Measurements from ENCODE around the gene SOX6. TPM values are rescaled to one million over a fixed set of nuclear protein-coding genes. Genes with fewer than 3 reads are reported as not detected.
"Not testable (repeated sequence)": the region's sequence is repeated elsewhere in the genome, so short reads cannot be mapped to it uniquely, and the experiment has no call there.

Gene SOX6
- total RNA-seq, 1 donor from 2014 or later, result 24.9 TPM

DNA sequence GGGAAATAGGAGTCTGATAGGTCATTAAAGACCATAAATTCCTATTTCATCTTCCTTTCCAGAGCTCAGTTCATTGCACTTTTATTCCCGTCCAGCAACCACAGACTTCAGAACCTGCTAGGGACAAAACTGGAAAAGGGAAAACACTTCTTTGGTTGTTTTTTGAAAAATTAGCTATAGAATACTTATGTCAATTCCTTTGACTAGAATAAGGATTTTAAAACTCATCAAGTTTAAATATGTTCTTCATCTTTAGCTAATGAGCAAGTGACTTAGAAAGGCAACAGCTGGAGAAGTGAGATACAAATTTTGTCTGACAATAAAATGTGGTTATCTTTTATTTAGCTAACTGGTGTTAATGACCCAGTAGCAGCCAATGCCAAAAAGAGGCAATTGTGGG lies 206.9 kb downstream of the SOX6 start:
- DNase-seq (ENCODE audit: extremely low spot score, unreplicated experiment), result no peak
- Mint-ChIP-seq H3K36me3 (no peaks in the 10 kb centered on the region), H3K27me3 (no peaks in the 10 kb centered on the region), H3K27ac (no peak overlapping the region), H3K4me1 (ENCODE audit: unreplicated experiment) (peaks cover 37% of the 10 kb centered on the region), H3K9me3 (no peaks in the 10 kb centered on the region), H3K4me3 (no peak overlapping the region)
- TF ChIP-seq, protein P1, sequence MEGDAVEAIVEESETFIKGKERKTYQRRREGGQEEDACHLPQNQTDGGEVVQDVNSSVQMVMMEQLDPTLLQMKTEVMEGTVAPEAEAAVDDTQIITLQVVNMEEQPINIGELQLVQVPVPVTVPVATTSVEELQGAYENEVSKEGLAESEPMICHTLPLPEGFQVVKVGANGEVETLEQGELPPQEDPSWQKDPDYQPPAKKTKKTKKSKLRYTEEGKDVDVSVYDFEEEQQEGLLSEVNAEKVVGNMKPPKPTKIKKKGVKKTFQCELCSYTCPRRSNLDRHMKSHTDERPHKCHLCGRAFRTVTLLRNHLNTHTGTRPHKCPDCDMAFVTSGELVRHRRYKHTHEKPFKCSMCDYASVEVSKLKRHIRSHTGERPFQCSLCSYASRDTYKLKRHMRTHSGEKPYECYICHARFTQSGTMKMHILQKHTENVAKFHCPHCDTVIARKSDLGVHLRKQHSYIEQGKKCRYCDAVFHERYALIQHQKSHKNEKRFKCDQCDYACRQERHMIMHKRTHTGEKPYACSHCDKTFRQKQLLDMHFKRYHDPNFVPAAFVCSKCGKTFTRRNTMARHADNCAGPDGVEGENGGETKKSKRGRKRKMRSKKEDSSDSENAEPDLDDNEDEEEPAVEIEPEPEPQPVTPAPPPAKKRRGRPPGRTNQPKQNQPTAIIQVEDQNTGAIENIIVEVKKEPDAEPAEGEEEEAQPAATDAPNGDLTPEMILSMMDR (conservative IDR thresholded peaks at IDR 0.05), result no peak

- no peak for DNase-seq (ENCODE audit: extremely low spot score, unreplicated experiment)
- H3K36me3 Mint-ChIP-seq, result no peaks in the 10 kb centered on the region
Measured at GRCh38 chr11:16148301-16148931, 207.9 kb downstream of the SOX6 start.

GRCh38 chr11:16146980-16147379 lies 209.4 kb downstream of the SOX6 start:
- not testable (repeated sequence) for H3K27ac Mint-ChIP-seq; H3K27me3 Mint-ChIP-seq; H3K9me3 Mint-ChIP-seq; H3K36me3 Mint-ChIP-seq; H3K4me3 Mint-ChIP-seq; DNase-seq (ENCODE audit: extremely low spot score, unreplicated experiment)
- H3K4me1 Mint-ChIP-seq (ENCODE audit: unreplicated experiment), result peaks cover 30% of the 10 kb centered on the region

More at GRCh38 chr11:16148301-16148931, 207.9 kb downstream of the SOX6 start:
- H3K27ac Mint-ChIP-seq, result peak overlapping the region; percentile 34
- peaks cover 7% of the 10 kb centered on the region for H3K9me3 Mint-ChIP-seq
- peak overlapping the region; percentile 64 for H3K4me3 Mint-ChIP-seq
- TF ChIP-seq, protein P1 (conservative IDR thresholded peaks at IDR 0.05), result no peak
- H3K27me3 Mint-ChIP-seq, result no peaks in the 10 kb centered on the region
- H3K4me1 Mint-ChIP-seq (ENCODE audit: unreplicated experiment), result peaks cover 33% of the 10 kb centered on the region

DNA sequence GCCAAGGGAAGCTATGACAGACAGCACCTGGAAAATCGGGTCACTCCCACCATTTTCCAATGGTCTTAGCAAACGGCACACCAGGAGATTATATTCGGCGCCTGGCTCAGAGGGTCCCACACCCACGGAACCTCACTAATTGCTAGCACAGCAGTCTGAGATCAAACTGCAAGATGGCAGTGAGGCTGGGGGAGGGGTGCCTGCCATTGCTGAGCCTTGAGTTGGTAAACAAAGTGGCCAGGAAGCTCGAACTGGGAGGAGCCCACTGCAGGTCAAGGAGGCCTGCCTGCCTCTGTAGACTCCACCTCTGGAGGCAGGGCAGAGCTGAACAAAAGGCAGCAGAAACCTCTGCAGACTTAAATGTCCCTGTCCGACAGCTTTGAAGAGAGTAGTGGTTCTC lies 214.7 kb downstream of the SOX6 start:
- DNase-seq (ENCODE audit: extremely low spot score, unreplicated experiment); H3K4me3 Mint-ChIP-seq; H3K9me3 Mint-ChIP-seq: not testable (repeated sequence)

DNA sequence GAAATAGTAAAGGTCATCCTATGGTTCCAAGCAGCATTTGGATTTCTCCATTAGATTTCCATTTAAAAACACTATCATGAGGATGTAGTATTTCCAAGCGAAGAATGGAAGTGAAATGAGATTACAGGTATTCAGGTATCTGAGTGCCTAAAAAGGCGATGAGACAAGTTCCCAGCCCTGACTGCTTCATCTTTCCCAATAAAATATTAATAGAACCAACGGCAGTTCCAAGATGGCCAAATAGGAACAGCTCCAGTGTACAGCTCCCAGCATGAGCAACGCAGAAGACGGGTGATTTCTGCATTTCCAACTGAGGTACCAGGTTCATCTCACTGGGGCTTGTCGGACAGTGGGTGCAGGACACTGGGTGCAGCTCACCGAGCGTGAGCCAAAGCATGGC lies 215.2 kb downstream of the SOX6 start:
- not testable (repeated sequence) for H3K4me3 Mint-ChIP-seq; H3K27me3 Mint-ChIP-seq; H3K4me1 Mint-ChIP-seq (ENCODE audit: unreplicated experiment); H3K27ac Mint-ChIP-seq; H3K9me3 Mint-ChIP-seq; DNase-seq (ENCODE audit: extremely low spot score, unreplicated experiment); H3K36me3 Mint-ChIP-seq

More for the DNA sequence above, 214.7 kb downstream of the SOX6 start:
- not testable (repeated sequence) for H3K27me3 Mint-ChIP-seq; H3K27ac Mint-ChIP-seq; H3K36me3 Mint-ChIP-seq; H3K4me1 Mint-ChIP-seq (ENCODE audit: unreplicated experiment)

DNA sequence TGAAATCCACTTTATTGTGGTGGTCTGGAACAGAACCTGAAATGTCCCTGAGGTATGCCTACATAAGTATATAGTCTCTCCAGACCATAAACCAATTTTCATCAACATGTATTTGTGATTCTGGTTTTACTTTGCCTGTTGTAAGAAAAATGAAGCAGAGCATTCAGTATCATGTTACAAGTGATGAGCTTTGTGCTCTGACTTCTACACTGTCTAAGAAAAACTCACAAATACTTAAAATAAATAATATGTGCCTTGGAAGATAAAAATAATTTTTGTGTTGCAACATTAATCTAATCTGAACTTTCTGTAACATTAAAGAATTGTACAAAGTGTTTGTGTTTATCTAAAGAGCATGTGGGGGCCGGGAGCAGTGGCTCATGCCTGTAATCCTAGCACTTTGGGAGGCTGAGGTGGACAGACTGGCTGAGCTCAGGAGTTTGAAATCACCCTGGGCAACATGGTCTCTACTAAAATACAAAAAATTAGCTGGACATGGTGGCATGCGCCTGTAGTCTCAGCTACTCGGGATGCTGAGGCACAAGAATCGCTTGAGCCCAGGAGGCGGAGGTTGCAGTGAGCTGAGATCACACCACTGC lies 219.5 kb downstream of the SOX6 start:
- Mint-ChIP-seq H3K36me3 (peaks cover 14% of the 10 kb centered on the region), H3K27ac (no peak overlapping the region), H3K27me3 (no peaks in the 10 kb centered on the region), H3K4me1 (ENCODE audit: unreplicated experiment) (no peaks in the 10 kb centered on the region), H3K4me3 (no peak overlapping the region), H3K9me3 (peaks cover 17% of the 10 kb centered on the region)
- DNase-seq (ENCODE audit: extremely low spot score, unreplicated experiment), result no peak
- TF ChIP-seq, protein P1 (conservative IDR thresholded peaks at IDR 0.05), result no peak

- H3K9me3 Mint-ChIP-seq, result peaks cover 17% of the 10 kb centered on the region
- no peaks in the 10 kb centered on the region for H3K27me3 Mint-ChIP-seq
Measured at GRCh38 chr11:16133867-16134266, 222.5 kb downstream of the SOX6 start.

More at GRCh38 chr11:16133867-16134266, 222.5 kb downstream of the SOX6 start:
- Mint-ChIP-seq H3K36me3 (peaks cover 14% of the 10 kb centered on the region), H3K4me1 (ENCODE audit: unreplicated experiment) (no peaks in the 10 kb centered on the region), H3K27ac (no peak overlapping the region), H3K4me3 (no peak overlapping the region)
- no peak for DNase-seq (ENCODE audit: extremely low spot score, unreplicated experiment)
- TF ChIP-seq, protein P1 (conservative IDR thresholded peaks at IDR 0.05), result no peak

All from type B pancreatic cell (in vitro differentiated cells).